GM12864 (cell line): Measurements from ENCODE around the gene R3HDM4.
"Not testable (repeated sequence)": the region's sequence is repeated elsewhere in the genome, so short reads cannot be mapped to it uniquely, and the experiment has no call there.

Experiments used
- DNase-seq: peaks from one replicate; pipeline ENCODE4 v3.0.0-alpha.2; 2011; ENCODE audit warnings: low read depth
- H3K4me3 ChIP-seq: 2 replicates; pipeline ENCODE4 v1.5.1; 2011; ENCODE audit warnings: mild to moderate bottlenecking, low read depth, low read length, control low read depth
- CTCF ChIP-seq: IDR thresholded peaks from 2 replicates; pipeline ENCODE4 v1.5.1; 2011; ENCODE audit warnings: low read depth, mild to moderate bottlenecking, moderate library complexity, low read length, control low read depth, inconsistent platforms; ENCODE audit errors: missing control alignments

R3HDM4 gene

DNA sequence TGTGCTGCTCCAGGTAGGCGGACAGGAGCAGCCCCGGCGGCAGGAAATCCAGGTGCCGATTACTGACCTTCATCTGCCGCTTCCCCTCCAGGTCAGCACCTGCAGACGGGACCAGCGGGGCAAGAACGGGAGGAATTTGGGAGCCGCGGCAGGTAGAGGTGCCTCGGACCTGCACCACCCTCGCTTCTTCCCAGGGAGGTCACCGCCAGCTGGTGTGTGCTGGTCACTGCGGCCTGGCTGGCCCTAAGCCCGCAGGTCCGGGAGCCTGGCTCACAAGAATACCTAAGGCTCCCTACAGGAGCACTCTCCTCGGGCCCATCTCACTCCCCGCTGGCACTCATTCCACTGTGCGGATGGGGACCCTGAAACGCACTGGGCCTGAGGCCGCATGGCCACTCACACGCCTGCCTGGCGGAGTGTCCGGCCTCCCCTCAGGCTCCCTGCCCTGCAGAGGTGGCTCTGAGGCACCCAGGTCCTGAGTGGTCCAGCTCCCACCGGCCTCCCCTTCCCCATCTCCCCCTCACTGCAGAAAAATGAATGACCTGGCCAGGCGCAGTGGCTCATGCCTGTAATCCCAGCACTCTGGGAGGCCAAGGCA, 15.5 kb downstream of the R3HDM4 start:
- no peak for TF ChIP-seq CTCF
- H3K4me3 ChIP-seq, result no peak overlapping the region
- DNase-seq, result no peak

- TF ChIP-seq CTCF, result no peak
- no peak for DNase-seq
- H3K4me3 ChIP-seq, result no peak overlapping the region
These were observed 16.0 kb downstream of the R3HDM4 start for GRCh38 chr19:896999-897398.

GRCh38 chr19:896434-896833, 16.6 kb downstream of the R3HDM4 start:
- no peak for DNase-seq
- no peak for TF ChIP-seq CTCF
- H3K4me3 ChIP-seq, result no peak overlapping the region

DNA sequence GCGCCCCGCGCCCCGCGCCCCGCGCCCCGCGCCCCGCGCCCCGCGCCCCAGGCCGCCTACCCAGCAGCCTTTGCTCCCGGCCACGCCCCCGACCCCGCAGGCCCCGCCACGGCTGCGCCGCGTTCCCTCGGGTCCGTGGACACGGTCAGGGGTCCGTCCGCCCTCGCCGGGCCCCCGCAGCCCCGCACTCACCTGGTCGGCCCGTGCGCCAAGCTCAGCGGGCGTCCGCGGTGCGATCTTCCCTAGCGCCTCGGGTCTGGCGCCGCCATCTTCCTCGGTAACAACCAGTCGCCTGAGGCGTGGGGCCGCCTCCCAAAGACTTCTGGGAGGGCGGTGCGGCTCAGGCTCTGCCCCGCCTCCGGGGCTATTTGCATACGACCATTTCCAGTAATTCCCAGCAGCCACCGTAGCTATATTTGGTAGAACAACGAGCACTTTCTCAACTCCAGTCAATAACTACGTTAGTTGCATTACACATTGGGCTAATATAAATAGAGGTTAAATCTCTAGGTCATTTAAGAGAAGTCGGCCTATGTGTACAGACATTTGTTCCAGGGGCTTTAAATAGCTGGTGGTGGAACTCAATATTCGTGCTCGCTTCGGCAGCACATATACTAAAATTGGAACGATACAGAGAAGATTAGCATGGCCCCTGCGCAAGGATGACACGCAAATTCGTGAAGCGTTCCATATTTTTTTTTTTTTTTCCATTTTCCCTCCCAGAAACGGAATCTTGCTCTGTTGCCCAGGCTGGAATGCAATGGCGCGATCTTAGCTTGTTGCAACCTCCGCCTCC, 19.9 kb downstream of the R3HDM4 start, which contains the start of the genes MED16 and RNU6-9:
TSS of gene MED16 (minus strand) at position 294 of the 796 bp plus-strand sequence. CDS start 2,056 bp downstream, outside the sequence.
TSS of gene RNU6-9 (plus strand) at position 591 of the 796 bp plus-strand sequence.
- no peak for TF ChIP-seq CTCF
- H3K4me3 ChIP-seq, result peak within 1 kb of the TSS; percentile 93
- DNase-seq, result peak; percentile 70

DNA sequence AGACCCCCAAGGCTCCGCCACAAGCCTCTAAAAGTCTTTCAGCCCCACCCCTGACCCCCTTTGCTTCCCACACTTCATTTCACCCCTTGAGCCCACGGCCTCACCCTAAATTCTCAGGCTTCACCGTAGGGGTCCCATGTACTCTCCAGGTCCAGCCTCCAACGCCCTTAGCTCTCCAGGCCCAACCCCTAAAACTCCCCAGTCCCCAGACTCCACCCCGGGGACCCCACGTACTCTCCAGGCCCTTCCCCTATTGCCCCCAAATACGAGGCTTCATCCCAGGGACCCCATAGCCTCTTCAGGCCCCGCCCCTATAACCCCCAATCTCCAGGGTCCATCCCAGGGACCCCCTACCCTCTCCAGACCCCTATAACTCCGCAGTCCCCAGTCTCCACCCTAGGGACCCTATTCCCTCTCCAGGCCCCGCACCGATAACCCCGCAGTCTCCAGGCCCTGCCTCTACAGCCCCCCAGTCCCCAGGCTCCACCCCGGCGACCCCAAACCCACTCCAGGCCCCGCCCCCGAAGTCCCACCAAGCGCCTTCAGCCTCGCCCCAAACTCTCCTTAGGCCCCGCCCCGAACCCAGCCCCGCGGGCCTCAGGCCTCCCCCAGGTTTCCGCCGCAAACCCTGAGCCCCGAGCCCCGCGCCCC, 20.7 kb downstream of the R3HDM4 start:
- no peak for DNase-seq
- peak overlapping the region; percentile 93 for H3K4me3 ChIP-seq
- TF ChIP-seq CTCF, result no peak

- peak overlapping the region; percentile 93 for H3K4me3 ChIP-seq
- DNase-seq, result not testable (repeated sequence)
These were observed 21.4 kb downstream of the R3HDM4 start for GRCh38 chr19:891421-892200.

DNA sequence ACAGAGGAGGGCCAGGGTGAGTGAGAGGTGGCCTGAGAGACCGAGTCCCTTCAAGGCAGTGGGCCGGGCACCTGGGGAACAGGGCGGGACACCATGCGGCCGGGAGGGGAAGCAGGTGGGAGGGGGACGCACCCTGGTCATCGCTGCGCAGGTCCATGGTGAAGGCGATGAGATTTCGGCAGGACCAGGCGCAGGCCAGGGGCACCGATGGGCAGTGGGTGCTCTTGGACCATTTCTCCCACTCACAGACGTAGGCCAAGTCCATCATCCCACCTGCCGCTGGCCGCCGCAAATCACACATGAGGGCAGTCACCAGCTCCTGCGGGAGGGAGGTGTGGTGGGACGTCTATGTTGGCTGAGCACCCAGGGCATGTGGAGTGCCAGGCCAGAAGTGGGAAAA, 22.2 kb downstream of the R3HDM4 start:
- TF ChIP-seq CTCF, result no peak
- no peak for DNase-seq
- H3K4me3 ChIP-seq, result no peak overlapping the region
